Activated CD4-positive, alpha-beta T cell treated with anti-CD3 and anti-CD28 coated beads, Interleukin-2, amount 10 ng/mL, durations not matched to agents 7 days and 5 days (primary cell): Measurements from ENCODE around the gene SMIM20. TPM values are rescaled to one million over a fixed set of nuclear protein-coding genes. Genes with fewer than 3 reads are reported as not detected.

Experiments
- CTCF ChIA-PET: fragments of 350-600 bp; sonication (Branson Sonifier 250); formaldehyde crosslinking; loops from one replicate; lab custom pipeline; 2021; ENCODE audit warnings: antibody characterized with exemption; lab: Charles Lee
- POLR2A ChIA-PET: fragments of 350-600 bp; sonication (Branson Sonifier 250); formaldehyde crosslinking; loops from one replicate; lab custom pipeline; 2021; ENCODE audit warnings: antibody characterized with exemption; lab: Charles Lee
- DNase-seq: peaks from one replicate; pipeline ENCODE4 v3.0.0-alpha.2; 2020
- H3K27ac Mint-ChIP-seq: one replicate; pipeline ENCODE4 v1.8.0; 2021; ENCODE audit warnings: mild to moderate bottlenecking, moderate library complexity, mixed read lengths
- H3K27me3 Mint-ChIP-seq: one replicate; pipeline ENCODE4 v1.8.0; 2021; ENCODE audit warnings: mixed read lengths
- H3K36me3 Mint-ChIP-seq: one replicate; pipeline ENCODE4 v1.8.0; 2021; ENCODE audit warnings: low read depth, mixed read lengths
- H3K4me1 Mint-ChIP-seq: one replicate; pipeline ENCODE4 v1.8.0; 2021; ENCODE audit warnings: mixed read lengths
- H3K4me3 Mint-ChIP-seq: one replicate; pipeline ENCODE4 v1.8.0; 2021; ENCODE audit warnings: mild to moderate bottlenecking, moderate library complexity, mixed read lengths
- H3K9me3 Mint-ChIP-seq: one replicate; pipeline ENCODE4 v1.8.0; 2021; ENCODE audit warnings: mixed read lengths
- total RNA-seq, 2 experiments: library from RNA; stranded (reverse); gene quantifications; one replicate each; pipeline ENCODE4 v1.2.3, GENCODE V29; 2021

Gene SMIM20
- total RNA-seq, 2 experiments from 2014 or later, result 12.2 TPM

DNA sequence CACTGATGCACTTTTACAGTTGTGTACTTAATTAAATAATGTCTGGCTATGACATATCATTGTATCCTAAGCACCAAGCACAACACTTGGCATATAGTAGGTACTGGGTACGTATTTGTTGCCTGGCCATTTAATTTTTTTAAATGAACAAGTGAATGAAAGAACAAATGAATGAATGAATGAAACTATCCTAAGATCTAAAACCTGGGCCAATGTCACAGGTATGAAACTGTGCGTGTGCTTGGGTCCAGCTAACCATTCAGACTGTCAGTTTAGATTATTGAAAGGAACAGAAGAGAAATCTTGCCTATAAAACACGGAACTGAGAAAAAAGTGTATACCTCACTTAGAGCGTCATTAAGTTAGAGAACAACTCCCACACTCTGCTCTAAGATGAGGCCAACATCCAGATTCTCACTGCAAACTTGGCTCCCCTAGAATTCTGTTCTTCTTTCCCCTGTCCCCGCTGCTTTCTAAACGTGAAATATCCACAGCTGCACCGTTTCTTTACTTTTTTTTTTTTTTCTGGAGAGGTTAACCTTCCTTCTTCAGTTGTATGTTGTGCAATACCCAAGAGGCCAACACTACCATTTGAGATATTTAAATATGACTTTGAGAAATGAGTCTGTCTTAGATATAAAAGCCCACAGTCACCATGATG is 33.9 kb upstream of the SMIM20 start:
- H3K36me3 Mint-ChIP-seq, result no peaks in the 10 kb centered on the region
- POLR2A ChIA-PET, result no interaction called here
- H3K4me1 Mint-ChIP-seq, result no peaks in the 10 kb centered on the region
- peaks cover 11% of the 10 kb centered on the region for H3K27me3 Mint-ChIP-seq
- CTCF ChIA-PET, result no interaction called here
- no peak overlapping the region for H3K4me3 Mint-ChIP-seq
- H3K27ac Mint-ChIP-seq, result no peak overlapping the region
- no peak for DNase-seq
- H3K9me3 Mint-ChIP-seq, result no peaks in the 10 kb centered on the region

DNA sequence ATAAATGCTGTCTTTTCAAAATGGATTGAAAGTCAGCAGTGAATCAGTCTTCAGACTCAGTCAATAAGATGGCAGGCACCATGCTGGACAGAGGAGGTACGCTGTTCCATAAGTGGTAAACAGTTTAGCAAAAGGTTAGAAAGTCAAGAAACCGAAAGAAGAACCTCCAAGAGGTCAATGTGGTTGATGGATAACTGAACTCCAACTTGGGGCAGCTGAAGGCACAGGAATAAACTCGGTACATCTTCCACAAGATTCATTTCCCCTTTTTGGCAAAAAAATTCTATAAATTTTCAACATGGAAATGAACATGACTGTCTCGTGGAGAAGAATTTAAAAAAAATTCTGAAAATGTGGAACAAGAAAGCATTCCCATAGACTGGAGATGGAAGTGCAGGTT is 32.8 kb upstream of the SMIM20 start:
- Mint-ChIP-seq H3K27ac (no peak overlapping the region), H3K36me3 (no peaks in the 10 kb centered on the region), H3K27me3 (peaks cover 11% of the 10 kb centered on the region), H3K4me1 (no peaks in the 10 kb centered on the region), H3K9me3 (no peaks in the 10 kb centered on the region), H3K4me3 (no peak overlapping the region)
- ChIA-PET CTCF (no interaction called here), POLR2A (no interaction called here)
- no peak for DNase-seq

DNA sequence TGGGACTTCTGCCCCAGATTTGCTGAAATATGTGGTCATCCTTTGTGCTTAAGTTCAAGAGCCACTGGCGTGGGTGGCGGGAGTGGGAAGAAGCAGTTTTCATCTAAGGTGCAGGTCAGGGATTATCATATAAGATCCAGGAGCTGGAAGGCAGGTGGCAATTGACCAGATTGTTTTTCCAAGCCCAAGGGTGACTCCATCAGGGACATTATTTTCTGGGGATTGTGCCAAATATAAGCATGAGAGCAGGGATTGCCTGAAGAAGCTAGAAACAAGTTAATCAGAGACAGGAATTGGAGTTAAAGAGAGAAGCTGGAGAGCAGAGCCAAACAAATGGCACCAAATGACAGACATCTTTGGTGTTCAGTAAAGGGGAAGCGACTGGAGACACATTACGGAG is 31.8 kb upstream of the SMIM20 start:
- CTCF ChIA-PET, result no interaction called here
- Mint-ChIP-seq H3K27me3 (peaks cover 11% of the 10 kb centered on the region), H3K9me3 (no peaks in the 10 kb centered on the region)

DNA sequence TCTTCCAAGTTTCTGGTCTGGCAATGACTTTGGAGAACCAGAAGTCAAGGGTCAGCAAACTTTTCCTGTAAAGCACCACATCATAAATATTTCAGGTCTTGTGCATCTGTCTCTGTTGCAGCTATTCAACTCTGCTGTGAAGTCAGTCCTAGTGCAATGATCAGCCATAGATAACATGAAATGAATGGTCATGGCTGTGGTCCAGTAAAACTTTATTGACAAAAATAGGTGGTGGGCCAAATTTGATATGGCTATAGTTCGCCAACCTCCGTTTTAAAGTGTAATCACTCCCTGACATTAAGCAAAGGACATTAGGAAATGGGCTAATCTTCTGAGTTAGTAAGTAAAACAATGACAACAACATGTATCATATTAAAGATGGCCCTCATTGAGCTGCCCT is 30.5 kb upstream of the SMIM20 start:
- Mint-ChIP-seq H3K27ac (no peak overlapping the region), H3K4me3 (no peak overlapping the region), H3K36me3 (no peaks in the 10 kb centered on the region), H3K27me3 (peaks cover 11% of the 10 kb centered on the region), H3K4me1 (no peaks in the 10 kb centered on the region), H3K9me3 (no peaks in the 10 kb centered on the region)
- DNase-seq, result no peak
- CTCF ChIA-PET, result interaction anchor here (1.0 kb wide), 1 partner anchor 24 kb away, joined by 3 read pairs; no protein-coding TSS in a partner anchor
- POLR2A ChIA-PET, result no interaction called here

More for the DNA sequence above, 31.8 kb upstream of the SMIM20 start:
- Mint-ChIP-seq H3K4me3 (no peak overlapping the region), H3K4me1 (no peaks in the 10 kb centered on the region), H3K27ac (no peak overlapping the region), H3K36me3 (no peaks in the 10 kb centered on the region)
- no peak for DNase-seq
- POLR2A ChIA-PET, result no interaction called here

DNA sequence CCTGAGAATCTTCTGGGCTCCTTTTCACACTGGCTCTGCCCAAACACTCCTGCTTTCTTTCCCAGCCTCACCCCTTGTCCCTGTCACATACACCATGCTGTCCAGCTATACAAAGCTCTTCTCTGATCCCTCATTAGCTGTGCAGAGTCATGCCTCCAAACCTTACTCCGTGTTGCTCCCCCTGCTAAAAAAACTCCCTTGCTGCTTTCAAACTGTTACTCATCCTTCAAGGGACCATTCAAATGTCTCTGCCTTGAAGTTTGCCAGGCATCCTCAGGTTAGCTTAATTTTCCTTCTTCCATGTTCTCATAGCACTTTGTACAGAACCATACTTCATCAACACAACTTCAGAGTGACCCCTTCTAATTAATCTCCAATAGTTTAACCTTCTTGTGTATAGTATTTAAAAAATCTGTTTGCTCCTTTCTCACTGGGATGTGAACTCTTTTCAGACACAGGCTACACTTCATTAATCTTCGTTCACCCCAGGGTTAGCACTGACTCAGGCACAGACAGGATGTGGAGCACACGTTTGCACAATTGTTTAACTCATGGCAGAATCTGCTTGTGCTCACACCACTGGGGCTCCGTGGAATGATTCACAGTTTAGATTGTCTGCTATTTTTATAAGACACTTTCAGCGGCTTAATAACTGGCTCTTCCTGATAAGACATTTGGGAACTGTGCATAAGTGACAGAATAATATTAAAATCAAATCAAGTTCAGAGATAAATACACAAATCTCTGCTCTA is 29.8 kb upstream of the SMIM20 start:
- POLR2A ChIA-PET, result no interaction called here
- no peak overlapping the region for H3K4me3 Mint-ChIP-seq
- no peaks in the 10 kb centered on the region for H3K9me3 Mint-ChIP-seq
- H3K27ac Mint-ChIP-seq, result no peak overlapping the region
- H3K4me1 Mint-ChIP-seq, result no peaks in the 10 kb centered on the region
- DNase-seq, result no peak
- peaks cover 11% of the 10 kb centered on the region for H3K27me3 Mint-ChIP-seq
- CTCF ChIA-PET, result interaction anchor here (1.0 kb wide), 1 partner anchor 24 kb away, joined by 3 read pairs; no protein-coding TSS in a partner anchor
- no peaks in the 10 kb centered on the region for H3K36me3 Mint-ChIP-seq

DNA sequence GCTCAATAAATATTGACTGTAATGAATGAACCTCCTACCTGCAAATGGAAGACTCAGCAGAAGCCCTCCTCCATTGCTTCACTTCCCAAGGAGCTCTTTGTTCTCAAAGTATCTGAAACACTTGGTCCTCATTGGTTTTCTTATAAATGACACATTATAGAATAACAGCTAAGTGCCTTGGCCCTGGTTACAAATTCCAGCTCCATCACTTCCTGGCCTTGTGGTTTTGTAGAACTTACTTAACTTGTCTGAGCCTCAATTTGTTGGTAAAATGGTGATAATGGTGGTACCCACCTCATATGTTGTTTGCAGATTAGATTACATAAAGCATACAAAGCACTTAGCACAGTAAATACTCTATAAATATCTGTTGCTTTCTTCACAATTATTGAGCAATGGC is 25.2 kb upstream of the SMIM20 start:
- ChIA-PET CTCF (no interaction called here), POLR2A (interaction anchor here (0.7 kb wide), 1 partner anchor 930 kb away, joined by 3 read pairs; no protein-coding TSS in a partner anchor)
- Mint-ChIP-seq H3K27ac (no peak overlapping the region), H3K4me3 (no peak overlapping the region), H3K4me1 (no peaks in the 10 kb centered on the region), H3K36me3 (no peaks in the 10 kb centered on the region), H3K9me3 (no peaks in the 10 kb centered on the region), H3K27me3 (no peaks in the 10 kb centered on the region)
- no peak for DNase-seq

DNA sequence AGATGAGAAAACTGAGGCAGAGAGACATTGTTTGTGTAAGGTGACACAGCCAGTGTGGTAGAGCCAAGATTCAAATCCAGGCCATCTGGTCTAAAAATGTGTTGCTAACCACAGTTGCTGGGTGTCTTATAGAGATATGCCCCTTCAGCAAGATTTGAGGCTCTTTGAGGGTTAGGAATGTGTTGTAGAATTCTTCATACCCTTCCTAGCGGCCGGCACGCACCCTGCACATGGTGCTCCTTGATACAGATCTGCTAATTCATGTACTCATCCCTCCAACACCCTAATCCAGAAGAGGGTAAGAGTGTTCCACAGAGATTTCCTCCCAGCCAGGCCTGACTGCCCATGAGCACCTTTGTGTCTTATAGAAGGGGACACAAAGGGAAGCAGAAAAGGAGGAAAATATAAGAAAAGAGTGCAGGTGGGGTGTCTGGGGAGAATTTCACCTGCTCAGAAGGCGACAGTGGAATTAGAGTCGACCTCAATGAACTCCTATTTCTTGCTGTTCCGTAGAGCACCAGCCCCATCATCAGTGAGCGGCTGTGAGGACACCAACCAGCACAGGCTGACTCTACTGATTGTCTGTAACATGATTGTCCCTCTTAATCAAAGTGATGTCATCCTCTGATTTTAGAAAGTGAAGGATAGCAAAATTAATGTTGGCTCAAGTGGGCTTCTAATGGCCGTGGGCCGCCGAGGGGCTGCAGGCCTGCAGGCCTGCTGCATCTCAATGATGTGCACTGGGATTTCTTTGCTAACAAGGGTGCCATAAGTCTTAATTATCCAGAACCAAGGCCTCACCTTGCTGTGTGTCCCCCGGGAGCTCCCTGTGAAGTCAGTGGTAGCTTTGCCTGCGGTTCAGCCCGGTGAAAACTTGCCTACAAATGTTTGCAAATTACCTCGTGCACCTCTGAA is 24.2 kb upstream of the SMIM20 start:
- H3K27ac Mint-ChIP-seq, result no peak overlapping the region
- H3K4me1 Mint-ChIP-seq, result no peaks in the 10 kb centered on the region
- no peak overlapping the region for H3K4me3 Mint-ChIP-seq
- POLR2A ChIA-PET, result no interaction called here
- CTCF ChIA-PET, result no interaction called here
- H3K9me3 Mint-ChIP-seq, result no peaks in the 10 kb centered on the region
- no peaks in the 10 kb centered on the region for H3K27me3 Mint-ChIP-seq
- H3K36me3 Mint-ChIP-seq, result no peaks in the 10 kb centered on the region
- DNase-seq, result no peak

DNA sequence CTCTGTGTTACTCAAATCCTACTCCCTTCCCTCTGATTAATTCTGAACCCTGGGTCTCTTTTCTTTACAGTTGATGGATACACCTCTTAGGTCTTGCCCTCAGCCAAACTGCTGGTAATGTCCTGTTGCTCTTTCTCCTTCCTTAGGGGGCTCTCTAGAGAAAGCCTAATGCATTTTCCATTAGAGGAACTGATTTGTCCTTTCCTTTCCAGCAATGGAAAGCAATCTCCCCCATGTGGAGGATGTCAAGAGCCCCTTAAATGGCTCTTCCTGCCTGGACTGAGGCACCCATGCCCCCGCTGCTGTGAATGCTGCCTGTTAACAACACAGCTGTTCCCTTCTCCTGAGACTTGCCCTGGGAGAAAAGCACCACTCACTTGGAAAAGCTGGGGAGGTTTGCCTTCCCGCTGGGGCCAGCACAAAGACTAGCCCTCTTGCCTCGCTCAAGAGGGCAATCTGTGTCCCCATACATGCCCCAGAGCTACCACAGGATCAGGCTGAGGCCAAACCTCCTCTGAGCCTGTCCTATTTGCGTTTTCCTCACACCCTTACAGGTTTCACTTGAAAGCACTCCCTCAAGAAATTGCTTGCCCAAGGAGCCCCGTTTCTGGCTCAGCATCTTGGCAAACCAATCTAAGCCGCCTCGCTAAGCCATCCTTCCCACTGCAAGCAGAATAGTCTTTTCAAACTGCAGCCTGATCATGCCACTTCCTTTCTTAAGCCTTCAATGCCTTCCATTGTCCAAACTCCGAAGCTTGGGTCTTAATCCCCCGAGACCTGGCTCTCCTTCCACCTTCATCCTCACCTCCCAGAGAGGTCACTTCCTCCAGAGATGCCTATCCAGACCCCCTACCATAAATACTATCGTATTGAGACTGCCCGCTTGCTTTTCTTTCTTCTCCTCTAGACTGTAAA is 23.2 kb upstream of the SMIM20 start:
- H3K9me3 Mint-ChIP-seq, result no peaks in the 10 kb centered on the region
- H3K36me3 Mint-ChIP-seq, result no peaks in the 10 kb centered on the region
- H3K27ac Mint-ChIP-seq, result no peak overlapping the region
- no peaks in the 10 kb centered on the region for H3K4me1 Mint-ChIP-seq
- DNase-seq, result no peak
- no peak overlapping the region for H3K4me3 Mint-ChIP-seq
- H3K27me3 Mint-ChIP-seq, result no peaks in the 10 kb centered on the region
- POLR2A ChIA-PET, result no interaction called here
- CTCF ChIA-PET, result no interaction called here

DNA sequence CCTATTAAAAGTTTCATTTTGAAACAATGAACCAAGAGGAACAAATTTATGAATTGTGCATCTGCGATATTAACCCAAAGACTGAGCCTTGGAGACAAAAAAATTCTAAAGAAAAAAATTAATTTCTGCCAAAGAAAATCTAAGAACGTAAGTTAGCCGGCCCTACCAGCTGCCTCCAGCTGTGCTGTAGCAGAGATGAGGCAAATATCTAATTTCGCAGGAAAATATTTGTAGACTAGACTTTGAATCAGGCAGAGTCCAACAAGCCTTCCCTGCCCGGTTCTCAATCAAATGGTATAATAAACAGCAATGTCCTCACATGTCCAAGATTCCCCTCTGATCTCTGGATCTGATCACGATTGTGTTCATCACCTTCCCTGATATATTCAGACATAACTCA is 21.2 kb upstream of the SMIM20 start:
- Mint-ChIP-seq H3K36me3 (no peaks in the 10 kb centered on the region), H3K4me1 (no peaks in the 10 kb centered on the region), H3K27me3 (no peaks in the 10 kb centered on the region), H3K9me3 (no peaks in the 10 kb centered on the region), H3K27ac (no peak overlapping the region), H3K4me3 (no peak overlapping the region)
- ChIA-PET CTCF (interaction anchor here (1.3 kb wide), 1 partner anchor 17 kb away, joined by 3 read pairs; no protein-coding TSS in a partner anchor), POLR2A (no interaction called here)
- DNase-seq, result no peak

DNA sequence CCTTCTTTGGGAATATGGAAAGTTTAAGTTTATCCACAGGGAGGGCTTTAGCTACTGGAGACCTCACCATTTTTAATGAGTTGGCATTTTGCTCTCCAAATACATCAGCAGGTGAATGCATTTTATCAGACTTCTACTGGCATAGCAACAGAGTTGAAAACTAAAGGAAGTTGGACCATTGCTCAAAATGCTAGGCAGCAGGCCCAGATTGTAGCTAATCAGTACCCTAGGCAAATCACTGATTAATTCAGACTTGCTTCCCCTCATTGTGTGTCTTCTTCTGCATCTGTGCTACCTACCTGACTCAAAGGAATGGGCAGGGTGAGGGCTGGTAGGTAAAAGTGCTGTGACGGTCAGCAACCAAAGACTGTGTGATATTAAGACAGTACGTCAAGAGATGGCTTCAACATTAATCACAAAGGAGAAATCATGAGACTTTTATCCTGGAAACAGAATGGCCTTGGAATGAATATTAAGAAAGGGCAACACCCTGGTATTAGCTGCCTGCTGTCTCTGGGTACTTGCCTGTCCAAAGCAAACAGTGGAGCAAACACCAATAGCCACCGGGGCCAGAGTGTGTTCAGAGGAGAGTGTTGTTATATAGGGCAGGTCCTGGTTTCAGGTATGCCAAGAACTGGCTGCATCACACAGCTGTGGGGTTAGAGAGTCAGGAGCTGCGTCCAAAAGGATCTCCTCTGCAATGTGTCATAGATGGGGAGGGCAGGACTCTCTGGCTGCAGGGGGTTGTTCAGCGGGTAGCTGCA is 17.1 kb upstream of the SMIM20 start:
- Mint-ChIP-seq H3K4me3 (no peak overlapping the region), H3K4me1 (peaks cover 3% of the 10 kb centered on the region), H3K9me3 (no peaks in the 10 kb centered on the region), H3K27me3 (no peaks in the 10 kb centered on the region), H3K27ac (no peak overlapping the region), H3K36me3 (no peaks in the 10 kb centered on the region)
- CTCF ChIA-PET, result interaction anchor here (0.9 to 1.6 kb wide), 2 partner anchors 15 to 35 kb away, joined by 3 to 4 read pairs; no protein-coding TSS in a partner anchor
- DNase-seq, result no peak
- POLR2A ChIA-PET, result no interaction called here

DNA sequence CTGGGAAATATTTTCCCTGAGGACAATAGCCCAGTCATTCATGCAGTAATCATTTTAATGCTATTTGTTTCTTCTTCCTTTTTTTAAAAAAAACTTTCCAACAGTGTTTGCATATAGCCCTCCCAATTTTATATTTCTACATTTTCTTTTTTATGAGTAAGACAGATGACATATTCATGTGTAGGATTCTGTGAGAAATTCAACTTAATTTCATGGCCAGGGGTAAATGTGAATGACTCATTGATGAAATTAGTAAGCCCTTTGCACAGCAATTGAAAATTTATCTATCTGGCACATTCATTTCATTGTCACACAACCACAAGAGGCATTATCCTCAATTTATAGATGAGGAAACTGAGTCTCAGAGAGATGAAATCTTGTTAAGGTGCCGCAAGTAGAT is 13.7 kb upstream of the SMIM20 start:
- H3K27ac Mint-ChIP-seq, result no peak overlapping the region
- ChIA-PET POLR2A (no interaction called here), CTCF (interaction anchor here (1.3 kb wide), 1 partner anchor 36 kb away, joined by 4 read pairs; no protein-coding TSS in a partner anchor)
- no peaks in the 10 kb centered on the region for H3K36me3 Mint-ChIP-seq
- H3K4me3 Mint-ChIP-seq, result no peak overlapping the region
- H3K9me3 Mint-ChIP-seq, result no peaks in the 10 kb centered on the region
- peaks cover 3% of the 10 kb centered on the region for H3K4me1 Mint-ChIP-seq
- no peak for DNase-seq
- H3K27me3 Mint-ChIP-seq, result no peaks in the 10 kb centered on the region
